B cell (primary cell): Measurements from ENCODE around the gene FAM120A.

Experiments used
- EZH2 ChIP-seq: IDR thresholded peaks from 2 replicates; pipeline ENCODE4 v1.6.1; 2012; ENCODE audit warnings: borderline replicate concordance, low read depth, mild to moderate bottlenecking, moderate library complexity, low read length; ENCODE audit not compliant: insufficient read depth, poor library complexity, severe bottlenecking
- TF ChIP-seq, protein P1 (sequence below): fragments of 200-600 bp; IDR thresholded peaks from one replicate; pipeline ENCODE4 v1.8.0; 2022; ENCODE audit warnings: antibody characterized with exemption, mild to moderate bottlenecking

- TF ChIP-seq, protein P1, sequence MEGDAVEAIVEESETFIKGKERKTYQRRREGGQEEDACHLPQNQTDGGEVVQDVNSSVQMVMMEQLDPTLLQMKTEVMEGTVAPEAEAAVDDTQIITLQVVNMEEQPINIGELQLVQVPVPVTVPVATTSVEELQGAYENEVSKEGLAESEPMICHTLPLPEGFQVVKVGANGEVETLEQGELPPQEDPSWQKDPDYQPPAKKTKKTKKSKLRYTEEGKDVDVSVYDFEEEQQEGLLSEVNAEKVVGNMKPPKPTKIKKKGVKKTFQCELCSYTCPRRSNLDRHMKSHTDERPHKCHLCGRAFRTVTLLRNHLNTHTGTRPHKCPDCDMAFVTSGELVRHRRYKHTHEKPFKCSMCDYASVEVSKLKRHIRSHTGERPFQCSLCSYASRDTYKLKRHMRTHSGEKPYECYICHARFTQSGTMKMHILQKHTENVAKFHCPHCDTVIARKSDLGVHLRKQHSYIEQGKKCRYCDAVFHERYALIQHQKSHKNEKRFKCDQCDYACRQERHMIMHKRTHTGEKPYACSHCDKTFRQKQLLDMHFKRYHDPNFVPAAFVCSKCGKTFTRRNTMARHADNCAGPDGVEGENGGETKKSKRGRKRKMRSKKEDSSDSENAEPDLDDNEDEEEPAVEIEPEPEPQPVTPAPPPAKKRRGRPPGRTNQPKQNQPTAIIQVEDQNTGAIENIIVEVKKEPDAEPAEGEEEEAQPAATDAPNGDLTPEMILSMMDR = no peak
- TF ChIP-seq EZH2 = no peak
These were observed 106.1 kb downstream of the FAM120A start for GRCh38 chr9:93557366-93558137.
